Measurements from ENCODE around the gene IGF2BP2.
"Not testable (repeated sequence)": the region's sequence is repeated elsewhere in the genome, so short reads cannot be mapped to it uniquely, and the experiment has no call there.

IGF2BP2 gene

DNA sequence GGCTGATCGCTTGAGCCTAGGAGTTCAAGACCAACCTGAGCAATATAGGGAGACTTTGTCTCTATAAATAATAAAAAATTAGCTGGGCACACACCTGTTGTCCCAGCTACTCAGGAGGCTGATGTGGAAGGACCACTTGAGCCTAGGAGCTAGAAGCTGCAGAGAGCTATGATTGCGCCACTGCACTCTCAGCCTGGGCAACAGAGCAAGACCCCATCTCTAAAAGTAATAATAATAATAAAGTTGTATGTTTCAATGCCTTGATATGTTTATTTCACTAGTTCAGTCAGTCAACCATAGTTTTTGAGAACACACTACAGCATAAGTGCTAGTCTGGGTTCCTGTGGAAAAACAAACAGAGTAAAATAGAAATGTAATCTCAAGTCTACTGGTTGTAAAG is 36.5 kb downstream of the IGF2BP2 start:
- TF ChIP-seq, protein P1, sequence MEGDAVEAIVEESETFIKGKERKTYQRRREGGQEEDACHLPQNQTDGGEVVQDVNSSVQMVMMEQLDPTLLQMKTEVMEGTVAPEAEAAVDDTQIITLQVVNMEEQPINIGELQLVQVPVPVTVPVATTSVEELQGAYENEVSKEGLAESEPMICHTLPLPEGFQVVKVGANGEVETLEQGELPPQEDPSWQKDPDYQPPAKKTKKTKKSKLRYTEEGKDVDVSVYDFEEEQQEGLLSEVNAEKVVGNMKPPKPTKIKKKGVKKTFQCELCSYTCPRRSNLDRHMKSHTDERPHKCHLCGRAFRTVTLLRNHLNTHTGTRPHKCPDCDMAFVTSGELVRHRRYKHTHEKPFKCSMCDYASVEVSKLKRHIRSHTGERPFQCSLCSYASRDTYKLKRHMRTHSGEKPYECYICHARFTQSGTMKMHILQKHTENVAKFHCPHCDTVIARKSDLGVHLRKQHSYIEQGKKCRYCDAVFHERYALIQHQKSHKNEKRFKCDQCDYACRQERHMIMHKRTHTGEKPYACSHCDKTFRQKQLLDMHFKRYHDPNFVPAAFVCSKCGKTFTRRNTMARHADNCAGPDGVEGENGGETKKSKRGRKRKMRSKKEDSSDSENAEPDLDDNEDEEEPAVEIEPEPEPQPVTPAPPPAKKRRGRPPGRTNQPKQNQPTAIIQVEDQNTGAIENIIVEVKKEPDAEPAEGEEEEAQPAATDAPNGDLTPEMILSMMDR (IDR thresholded peaks at IDR 0.05; ENCODE audit: extremely low read depth, missing control alignments), result no peak
- no peak for DNase-seq (ENCODE audit: low spot score)

DNA sequence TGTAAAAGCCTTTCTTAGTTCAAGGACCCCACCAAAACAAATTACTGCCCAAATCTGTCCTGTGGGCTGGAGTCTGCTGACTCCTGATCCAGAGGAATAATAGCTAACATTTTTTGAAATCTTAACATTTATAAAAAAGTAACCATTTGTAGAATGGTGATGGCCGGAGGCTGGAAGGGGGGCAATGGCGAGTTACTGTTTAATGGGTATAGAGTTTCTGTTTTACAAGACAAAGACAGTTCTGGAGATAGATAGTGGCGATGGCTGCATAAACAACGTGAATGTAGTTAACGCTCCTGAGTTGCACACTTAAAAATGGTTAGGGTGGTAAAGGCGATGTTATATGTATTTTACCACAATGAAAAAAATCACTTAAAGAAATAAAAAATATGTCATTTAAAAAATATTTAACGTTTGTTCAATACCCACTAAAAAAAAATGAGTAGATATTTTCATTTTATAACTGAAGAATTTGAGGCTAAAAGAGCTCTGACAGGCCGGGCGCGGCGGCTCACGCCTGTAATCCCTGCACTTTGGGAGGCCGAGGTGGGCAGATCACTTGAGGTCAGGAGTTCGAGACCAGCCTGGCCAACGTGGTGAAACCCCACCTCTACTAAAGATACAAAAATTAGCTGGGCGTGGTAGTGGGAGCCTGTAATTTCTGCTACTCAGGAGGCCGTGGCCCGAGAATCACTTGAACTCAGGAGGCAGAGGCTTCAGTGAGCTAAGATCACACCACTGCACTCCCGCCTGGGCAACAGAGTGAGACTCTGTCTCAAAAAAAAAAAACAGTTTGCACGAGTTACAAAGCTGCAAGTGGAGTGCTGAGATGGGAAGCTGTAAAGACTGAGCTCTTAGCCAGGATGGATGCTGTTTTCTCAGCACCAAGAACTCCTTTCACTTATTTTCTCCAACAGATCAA is 37.6 kb downstream of the IGF2BP2 start:
- TF ChIP-seq, protein P1 (IDR thresholded peaks at IDR 0.05; ENCODE audit: extremely low read depth, missing control alignments), result no peak
- no peak for DNase-seq (ENCODE audit: low spot score)

DNA sequence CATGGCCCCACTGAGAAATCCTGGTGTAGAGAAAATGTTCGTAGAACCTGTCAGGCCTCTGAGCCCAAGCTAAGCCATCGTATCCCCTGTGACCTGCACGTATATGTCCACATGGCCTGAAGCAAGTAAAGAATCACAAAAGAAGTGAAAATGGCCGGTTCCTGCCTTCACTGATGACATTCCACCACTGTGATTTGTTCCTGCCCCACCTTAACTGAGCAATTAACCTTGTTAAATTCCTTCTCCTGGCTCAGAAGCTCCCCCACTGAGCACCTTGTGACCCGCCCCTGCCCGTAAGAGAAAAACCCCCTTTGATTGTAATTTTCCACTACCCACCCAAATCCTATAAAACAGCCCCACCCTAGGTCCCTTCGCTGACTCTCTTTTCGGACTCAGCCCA is 38.6 kb downstream of the IGF2BP2 start:
- DNase-seq (ENCODE audit: low spot score), result not testable (repeated sequence)

DNA sequence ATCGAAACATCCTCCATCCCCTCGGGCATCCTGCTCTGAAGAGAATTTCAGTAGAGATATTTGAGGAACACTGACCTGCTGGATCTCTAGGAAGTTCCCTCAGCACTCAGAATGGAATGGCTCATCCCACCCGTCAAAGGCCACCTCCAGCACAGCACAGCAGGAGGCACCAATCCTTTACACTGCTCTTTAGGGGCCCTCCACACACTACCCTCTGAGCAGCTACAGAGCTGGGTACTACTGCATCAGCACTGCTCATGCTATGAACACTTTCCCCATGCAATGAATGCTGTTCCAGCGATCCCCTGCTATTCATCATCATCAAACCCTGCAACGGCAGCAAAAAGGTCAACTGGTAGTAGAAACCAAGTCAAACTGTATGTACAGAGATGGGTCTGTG is 40.5 kb downstream of the IGF2BP2 start:
- TF ChIP-seq, protein P1 (IDR thresholded peaks at IDR 0.05; ENCODE audit: extremely low read depth, missing control alignments), result no peak
- no peak for DNase-seq (ENCODE audit: low spot score)

DNA sequence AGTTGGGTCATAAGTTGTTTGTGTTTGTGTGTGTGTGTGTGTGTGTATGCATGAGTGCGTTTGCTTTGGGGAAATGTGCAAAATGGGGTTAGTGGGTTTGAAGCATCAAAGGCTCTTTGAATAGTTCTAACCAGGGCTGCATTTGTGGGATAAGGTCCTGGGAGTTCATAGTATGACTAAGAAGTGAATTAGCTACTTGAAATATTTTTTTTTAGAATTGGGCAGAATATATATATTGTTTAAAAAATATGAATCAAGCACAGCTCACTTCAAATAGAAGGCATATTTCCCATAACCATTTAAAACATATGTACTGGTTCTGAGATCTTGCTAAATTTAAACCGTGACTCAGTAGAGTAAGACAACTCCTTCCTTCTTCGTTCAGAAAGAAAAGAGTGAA is 43.1 kb downstream of the IGF2BP2 start:
- TF ChIP-seq, protein P1 (IDR thresholded peaks at IDR 0.05; ENCODE audit: extremely low read depth, missing control alignments), result no peak
- no peak for DNase-seq (ENCODE audit: low spot score)

DNA sequence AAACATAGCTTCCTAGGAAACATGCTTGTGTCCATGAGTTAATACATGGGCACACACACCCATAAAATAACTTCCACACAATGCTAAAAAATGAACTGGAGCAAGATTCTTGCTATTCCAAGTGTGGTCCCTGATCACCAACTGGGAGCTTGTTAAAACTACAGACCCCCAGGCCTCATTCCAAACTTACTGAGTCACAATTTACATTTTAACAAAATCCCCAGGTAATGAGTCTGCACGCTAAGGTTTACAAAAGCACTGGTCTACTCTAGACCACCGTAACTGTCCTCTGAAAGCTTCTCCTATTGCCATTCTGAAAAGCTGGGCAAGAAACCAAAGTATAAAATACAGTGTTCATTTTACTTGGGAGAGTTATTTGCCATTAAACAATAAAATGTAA is 45.4 kb downstream of the IGF2BP2 start:
- TF ChIP-seq, protein P1 (IDR thresholded peaks at IDR 0.05; ENCODE audit: extremely low read depth, missing control alignments), result no peak
- DNase-seq (ENCODE audit: low spot score), result no peak

DNA sequence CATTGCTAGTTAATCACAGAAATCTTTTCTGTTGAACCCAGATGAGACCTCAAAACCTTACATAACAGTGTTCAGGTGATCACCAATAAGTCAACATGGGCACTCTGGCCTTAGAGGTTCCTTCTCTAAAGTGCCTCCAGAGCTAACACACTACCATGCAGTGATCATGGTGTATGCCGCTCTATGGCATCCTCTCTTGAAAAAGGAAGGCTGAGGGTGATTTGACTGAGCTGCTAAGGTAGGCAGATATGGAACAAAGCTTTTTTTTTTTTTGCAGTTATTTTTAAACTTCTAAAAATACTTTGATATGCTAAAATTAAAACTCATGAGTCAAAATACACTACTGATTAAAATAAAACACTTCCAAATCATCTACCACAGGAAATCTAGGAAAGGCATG is 46.0 kb downstream of the IGF2BP2 start:
- DNase-seq (ENCODE audit: low spot score), result no peak
- TF ChIP-seq, protein P1 (IDR thresholded peaks at IDR 0.05; ENCODE audit: extremely low read depth, missing control alignments), result no peak

DNA sequence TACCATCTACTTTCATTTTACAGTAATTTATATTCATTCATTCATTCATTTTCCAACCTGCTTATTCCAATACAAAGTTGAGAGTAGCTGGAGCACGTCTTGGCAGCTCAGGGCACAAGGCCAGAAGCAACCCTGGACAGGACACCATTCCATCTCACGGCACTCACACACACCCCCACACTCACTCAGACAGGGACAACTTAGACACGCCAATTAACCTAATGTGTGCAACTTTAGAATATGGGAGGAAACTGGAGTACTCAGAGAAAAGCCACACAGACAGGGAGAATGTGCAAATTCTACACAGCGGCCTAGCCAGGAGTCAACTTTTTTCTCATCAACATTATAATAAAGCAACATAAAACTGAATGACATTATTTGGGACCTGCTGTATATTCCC is 46.7 kb downstream of the IGF2BP2 start:
- TF ChIP-seq, protein P1 (IDR thresholded peaks at IDR 0.05; ENCODE audit: extremely low read depth, missing control alignments), result no peak
- no peak for DNase-seq (ENCODE audit: low spot score)

Data from GM20000 (cell line).